Measurements from ENCODE around the gene NRIP2. TPM values are rescaled to one million over a fixed set of nuclear protein-coding genes. Genes with fewer than 3 reads are reported as not detected.

The NRIP2 gene
- total RNA-seq, 4 donors from 2014 or later, result 0.38 to 1.6 TPM; not detected in 2

- DNase-seq, result no peak
- peaks cover 37 to 92% (median 50%) of the 10 kb centered on the region in 3 donors for H3K36me3 ChIP-seq
- TF ChIP-seq POLR2A (IDR thresholded peaks at IDR 0.05), result no peak
- TF ChIP-seq CTCF (IDR thresholded peaks at IDR 0.05), result no peak
- no peak overlapping the region for H3K4me3 ChIP-seq
- no peaks in the 10 kb centered on the region for H3K27me3 ChIP-seq
- intact Hi-C loops (cut with DNase I), result no loop called here
- H3K4me1 ChIP-seq, result peaks cover 0 to 1% (median 0%) of the 10 kb centered on the region in 3 donors
- WGBS, 2 donors, result 91 to 95% methylated on average over 14 to 15 of the region's 15 CpGs
- H3K27ac ChIP-seq, result no peak overlapping the region
- H3K9me3 ChIP-seq, result no peaks in the 10 kb centered on the region
Measured at GRCh38 chr12:2819810-2820209, 15.0 kb downstream of the NRIP2 start.

GRCh38 chr12:2813214-2814185 is 21.3 kb downstream of the NRIP2 start:
- intact Hi-C loops (cut with DNase I), result no loop called here
- no peaks in the 10 kb centered on the region for H3K27me3 ChIP-seq
- peaks cover 0 to 28% (median 12%) of the 10 kb centered on the region in 3 donors for H3K36me3 ChIP-seq
- H3K9me3 ChIP-seq, result no peaks in the 10 kb centered on the region
- peak overlapping the region; percentile 53 to 98 (median 76) for H3K4me3 ChIP-seq
- H3K4me1 ChIP-seq, result peaks cover 4 to 32% (median 17%) of the 10 kb centered on the region in 3 donors
- DNase-seq, result no peak
- 12 to 14% methylated on average over 10 of the region's 10 CpGs for WGBS, 2 donors
- H3K27ac ChIP-seq, result peak overlapping the region; percentile 88 to 98 (median 95)
- TF ChIP-seq POLR2A (IDR thresholded peaks at IDR 0.05) (no peak), CTCF (IDR thresholded peaks at IDR 0.05) (peak; percentile 20 to 77 (median 63))

- H3K27ac ChIP-seq, result peak within 1 kb of the TSS; percentile 88 to 98 (median 95)
- no peaks in the 10 kb centered on the region for H3K9me3 ChIP-seq
- TF ChIP-seq POLR2A (IDR thresholded peaks at IDR 0.05) (peak in 3 of 4 donors; percentile 76 to 84 (median 84)), CTCF (IDR thresholded peaks at IDR 0.05) (peak in 1 of 6 experiments; percentile 51)
- peak within 1 kb of the TSS; percentile 53 to 98 (median 76) for H3K4me3 ChIP-seq
- peaks cover 4 to 32% (median 17%) of the 10 kb centered on the region in 3 donors for H3K4me1 ChIP-seq
- peak; percentile 93 for DNase-seq
- intact Hi-C loops (cut with DNase I), result no loop called here
- no peaks in the 10 kb centered on the region for H3K27me3 ChIP-seq
- 1% methylated on average over 18 to 24 of the region's 48 CpGs for WGBS, 2 donors
- peaks cover 0 to 24% (median 4%) of the 10 kb centered on the region in 3 donors for H3K36me3 ChIP-seq
Measured at GRCh38 chr12:2812290-2813213, 22.3 kb downstream of the NRIP2 start, which contains the start of gene ITFG2. Gene ITFG2, plus strand, starts transcription at chr12:2812668. Its CDS starts 93 bp downstream, at chr12:2812761.

GRCh38 chr12:2811801-2812200 is 23.0 kb downstream of the NRIP2 start:
- TF ChIP-seq POLR2A (IDR thresholded peaks at IDR 0.05), result no peak
- no peak for TF ChIP-seq CTCF (IDR thresholded peaks at IDR 0.05)
- no peak for DNase-seq
- no peaks in the 10 kb centered on the region for H3K27me3 ChIP-seq
- H3K36me3 ChIP-seq, result peaks cover 0 to 17% (median 0%) of the 10 kb centered on the region in 3 donors
- intact Hi-C loops (cut with DNase I), result no loop called here
- WGBS, 2 donors, result 37 to 56% methylated on average over 5 of the region's 5 CpGs
- peak overlapping the region; percentile 40 to 95 (median 92) for H3K27ac ChIP-seq
- peaks cover 4 to 32% (median 17%) of the 10 kb centered on the region in 3 donors for H3K4me1 ChIP-seq
- peak overlapping the region; percentile 53 to 98 (median 76) for H3K4me3 ChIP-seq
- H3K9me3 ChIP-seq, result no peaks in the 10 kb centered on the region

Measured in esophagus squamous epithelium (tissue), 5 donors.